ENCODE results near the gene ZEB2.

Gene ZEB2

GRCh38 chr2:144511226-144511810 lies 8.6 kb downstream of the ZEB2 start:
- Histone ChIP-seq H2AFZ (ENCODE audit: low read length) (no peak overlapping the region), H3K79me2 (ENCODE audit: insufficient read depth, low read length) (peaks cover 98% of the 10 kb centered on the region), H3K4me2 (ENCODE audit: low read depth, low read length, poor library complexity, severe bottlenecking) (peak overlapping the region; percentile 59), H3K9me3 (ENCODE audit: insufficient read depth, low read depth, low read length) (no peaks in the 10 kb centered on the region), H3K36me3 (ENCODE audit: insufficient read depth, low read length) (no peaks in the 10 kb centered on the region), H3K9ac (ENCODE audit: low read depth, low read length, poor library complexity, severe bottlenecking) (no peak overlapping the region), H3K27me3 (ENCODE audit: insufficient read depth, low read length, poor library complexity, severe bottlenecking) (no peaks in the 10 kb centered on the region), H3F3A (ENCODE audit: low read depth) (no peaks in the 10 kb centered on the region), H3K4me3 (ENCODE audit: low read length, poor library complexity, severe bottlenecking) (no peak overlapping the region), H3K4me1 (ENCODE audit: insufficient read depth, low read length, poor library complexity, severe bottlenecking) (peaks cover 23% of the 10 kb centered on the region), H4K20me1 (ENCODE audit: insufficient read depth, low read length, poor library complexity, severe bottlenecking) (peaks cover 44% of the 10 kb centered on the region), H3K9me2 (replicated peaks; ENCODE audit: low read depth, low read length) (no peaks in the 10 kb centered on the region)
- TF ChIP-seq, protein P1, sequence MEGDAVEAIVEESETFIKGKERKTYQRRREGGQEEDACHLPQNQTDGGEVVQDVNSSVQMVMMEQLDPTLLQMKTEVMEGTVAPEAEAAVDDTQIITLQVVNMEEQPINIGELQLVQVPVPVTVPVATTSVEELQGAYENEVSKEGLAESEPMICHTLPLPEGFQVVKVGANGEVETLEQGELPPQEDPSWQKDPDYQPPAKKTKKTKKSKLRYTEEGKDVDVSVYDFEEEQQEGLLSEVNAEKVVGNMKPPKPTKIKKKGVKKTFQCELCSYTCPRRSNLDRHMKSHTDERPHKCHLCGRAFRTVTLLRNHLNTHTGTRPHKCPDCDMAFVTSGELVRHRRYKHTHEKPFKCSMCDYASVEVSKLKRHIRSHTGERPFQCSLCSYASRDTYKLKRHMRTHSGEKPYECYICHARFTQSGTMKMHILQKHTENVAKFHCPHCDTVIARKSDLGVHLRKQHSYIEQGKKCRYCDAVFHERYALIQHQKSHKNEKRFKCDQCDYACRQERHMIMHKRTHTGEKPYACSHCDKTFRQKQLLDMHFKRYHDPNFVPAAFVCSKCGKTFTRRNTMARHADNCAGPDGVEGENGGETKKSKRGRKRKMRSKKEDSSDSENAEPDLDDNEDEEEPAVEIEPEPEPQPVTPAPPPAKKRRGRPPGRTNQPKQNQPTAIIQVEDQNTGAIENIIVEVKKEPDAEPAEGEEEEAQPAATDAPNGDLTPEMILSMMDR (conservative IDR thresholded peaks at IDR 0.05; ENCODE audit: low read length): no peak
- TF ChIP-seq EZH2phosphoT487 (IDR thresholded peaks at IDR 0.05; ENCODE audit: borderline replicate concordance): no peak

DNA sequence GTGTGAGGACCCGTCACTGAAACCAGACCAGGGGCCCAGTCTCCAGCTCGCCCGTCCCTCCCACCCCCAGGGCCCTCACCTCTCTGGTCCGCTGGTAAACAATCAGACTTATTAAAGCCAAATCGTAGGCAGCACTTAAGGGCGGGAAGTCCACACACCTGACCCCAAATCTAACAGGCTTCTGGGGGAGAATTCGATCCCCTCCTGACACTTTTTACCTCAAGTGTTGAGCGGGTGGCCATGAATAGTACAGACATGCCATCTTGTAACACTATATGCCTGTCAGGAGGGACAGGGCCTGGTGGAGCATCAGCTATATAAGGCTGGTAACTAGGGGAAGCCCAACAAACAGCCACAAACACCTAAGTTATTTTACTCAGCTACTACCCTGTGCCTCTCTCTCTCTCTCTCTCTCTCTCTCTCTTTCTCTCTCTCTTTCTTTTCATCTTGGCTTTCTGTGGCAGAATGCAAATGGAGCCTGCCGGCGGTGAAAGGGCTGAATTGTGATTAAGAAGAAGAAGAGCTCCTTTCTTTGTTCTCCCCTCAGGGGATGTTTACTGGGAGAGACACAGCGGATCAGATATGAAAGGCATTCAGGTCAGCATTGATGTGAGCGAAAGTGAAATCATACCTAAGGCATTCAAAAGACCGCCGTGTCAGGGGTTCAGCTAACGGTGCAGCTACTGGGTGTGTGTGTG lies 9.5 kb downstream of the ZEB2 start:
- Histone ChIP-seq H3K27me3 (ENCODE audit: insufficient read depth, low read length, poor library complexity, severe bottlenecking) (no peaks in the 10 kb centered on the region), H3K4me1 (ENCODE audit: insufficient read depth, low read length, poor library complexity, severe bottlenecking) (peaks cover 32% of the 10 kb centered on the region), H3K9ac (ENCODE audit: low read depth, low read length, poor library complexity, severe bottlenecking) (no peak overlapping the region), H2AFZ (ENCODE audit: low read length) (no peak overlapping the region), H3K9me3 (ENCODE audit: insufficient read depth, low read depth, low read length) (no peaks in the 10 kb centered on the region), H3K79me2 (ENCODE audit: insufficient read depth, low read length) (peaks cover 96% of the 10 kb centered on the region), H3K36me3 (ENCODE audit: insufficient read depth, low read length) (no peaks in the 10 kb centered on the region), H3K4me2 (ENCODE audit: low read depth, low read length, poor library complexity, severe bottlenecking) (peak overlapping the region; percentile 59), H3K4me3 (ENCODE audit: low read length, poor library complexity, severe bottlenecking) (no peak overlapping the region), H3F3A (ENCODE audit: low read depth) (no peaks in the 10 kb centered on the region), H4K20me1 (ENCODE audit: insufficient read depth, low read length, poor library complexity, severe bottlenecking) (peaks cover 47% of the 10 kb centered on the region), H3K9me2 (replicated peaks; ENCODE audit: low read depth, low read length) (no peaks in the 10 kb centered on the region)
- TF ChIP-seq, protein P1 (conservative IDR thresholded peaks at IDR 0.05; ENCODE audit: low read length): no peak
- no peak for TF ChIP-seq EZH2phosphoT487 (IDR thresholded peaks at IDR 0.05; ENCODE audit: borderline replicate concordance)

GRCh38 chr2:144509879-144510221 lies 10.1 kb downstream of the ZEB2 start:
- Histone ChIP-seq H3K9me2 (replicated peaks; ENCODE audit: low read depth, low read length) (no peaks in the 10 kb centered on the region), H3K9ac (ENCODE audit: low read depth, low read length, poor library complexity, severe bottlenecking) (no peak overlapping the region), H3F3A (ENCODE audit: low read depth) (no peaks in the 10 kb centered on the region), H3K4me2 (ENCODE audit: low read depth, low read length, poor library complexity, severe bottlenecking) (no peak overlapping the region), H3K9me3 (ENCODE audit: insufficient read depth, low read depth, low read length) (no peaks in the 10 kb centered on the region), H3K4me1 (ENCODE audit: insufficient read depth, low read length, poor library complexity, severe bottlenecking) (peaks cover 34% of the 10 kb centered on the region), H3K4me3 (ENCODE audit: low read length, poor library complexity, severe bottlenecking) (no peak overlapping the region), H4K20me1 (ENCODE audit: insufficient read depth, low read length, poor library complexity, severe bottlenecking) (peaks cover 41% of the 10 kb centered on the region), H2AFZ (ENCODE audit: low read length) (no peak overlapping the region), H3K79me2 (ENCODE audit: insufficient read depth, low read length) (peaks cover 92% of the 10 kb centered on the region), H3K36me3 (ENCODE audit: insufficient read depth, low read length) (no peaks in the 10 kb centered on the region), H3K27me3 (ENCODE audit: insufficient read depth, low read length, poor library complexity, severe bottlenecking) (no peaks in the 10 kb centered on the region)
- TF ChIP-seq EZH2phosphoT487 (IDR thresholded peaks at IDR 0.05; ENCODE audit: borderline replicate concordance): no peak
- TF ChIP-seq, protein P1 (conservative IDR thresholded peaks at IDR 0.05; ENCODE audit: low read length): no peak

Measured in Loucy (cell line).